ENCODE data around the gene SPEF2.

- TF ChIP-seq CTCF (IDR thresholded peaks at IDR 0.05) (no peak), POLR2A (IDR thresholded peaks at IDR 0.05) (no peak)
Measured at GRCh38 chr5:35804201-35804653, 186.6 kb downstream of the SPEF2 start.
